Measurements from ENCODE around the gene IWS1.

IWS1 gene

GRCh38 chr2:127520424-127520823 is 5.9 kb downstream of the IWS1 start:
- POLR2A ChIA-PET: no interaction called here
- Histone ChIP-seq H3K9me3 (ENCODE audit: control extremely low read depth in 1 of 5, control insufficient read depth in 4 of 5, insufficient read depth in 2 of 5, low read depth in 1 of 5, low read length in 4 of 5) (peaks cover 0 to 4% (median 0%) of the 10 kb centered on the region in 5 experiments), H3K27me3 (replicated peaks in 2 of 5; ENCODE audit: control insufficient read depth in 4 of 5, insufficient read depth in 5 of 5, low read length in 4 of 5) (no peaks in the 10 kb centered on the region), H3K4me3 (ENCODE audit: control insufficient read depth in 1 of 7, extremely low read depth in 1 of 7, insufficient read depth in 4 of 7, low read depth in 2 of 7, low read length in 6 of 7) (no peak overlapping the region), H3K27ac (ENCODE audit: insufficient read depth in 1 of 2, low read depth in 1 of 2, low read length in 2 of 2, poor library complexity in 1 of 2, severe bottlenecking in 2 of 2) (no peak overlapping the region), H3K4me1 (ENCODE audit: control extremely low read depth in 1 of 4, control insufficient read depth in 4 of 4, insufficient read depth in 4 of 4, low read length in 3 of 4) (peaks cover 3 to 6% (median 5%) of the 10 kb centered on the region in 4 experiments), H3K36me3 (ENCODE audit: control insufficient read depth in 4 of 4, insufficient read depth in 4 of 4, low read length in 3 of 4) (peaks cover 13 to 69% (median 48%) of the 10 kb centered on the region in 4 experiments)
- CTCF ChIA-PET: no interaction called here
- WGBS (ENCODE audit: insufficient coverage): no CpG with 5 or more reads among the region's 4 CpGs
- DNase-seq: no peak

GRCh38 chr2:127517465-127517864 is 8.8 kb downstream of the IWS1 start:
- Histone ChIP-seq H3K27me3 (replicated peaks in 2 of 5; ENCODE audit: control insufficient read depth in 4 of 5, insufficient read depth in 5 of 5, low read length in 4 of 5) (no peaks in the 10 kb centered on the region), H3K4me1 (ENCODE audit: control extremely low read depth in 1 of 4, control insufficient read depth in 4 of 4, insufficient read depth in 4 of 4, low read length in 3 of 4) (peaks cover 1 to 4% (median 2%) of the 10 kb centered on the region in 4 experiments), H3K36me3 (ENCODE audit: control insufficient read depth in 4 of 4, insufficient read depth in 4 of 4, low read length in 3 of 4) (peaks cover 15 to 71% (median 51%) of the 10 kb centered on the region in 4 experiments), H3K4me3 (ENCODE audit: control insufficient read depth in 1 of 7, extremely low read depth in 1 of 7, insufficient read depth in 4 of 7, low read depth in 2 of 7, low read length in 6 of 7) (no peak overlapping the region), H3K9me3 (ENCODE audit: control extremely low read depth in 1 of 5, control insufficient read depth in 4 of 5, insufficient read depth in 2 of 5, low read depth in 1 of 5, low read length in 4 of 5) (peaks cover 0 to 4% (median 0%) of the 10 kb centered on the region in 5 experiments), H3K27ac (ENCODE audit: insufficient read depth in 1 of 2, low read depth in 1 of 2, low read length in 2 of 2, poor library complexity in 1 of 2, severe bottlenecking in 2 of 2) (no peak overlapping the region)
- no peak for DNase-seq
- CTCF ChIA-PET: interaction anchor here (2.4 kb wide), 1 partner anchor 9 kb away, joined by 8 read pairs; no protein-coding TSS in a partner anchor
- POLR2A ChIA-PET: no interaction called here
- whole genome bisulfite sequencing (ENCODE audit: insufficient coverage): no CpG with 5 or more reads among the region's 2 CpGs

GRCh38 chr2:127516041-127516762 is 10.1 kb downstream of the IWS1 start:
- H3K27ac ChIP-seq (ENCODE audit: insufficient read depth in 1 of 2, low read depth in 1 of 2, low read length in 2 of 2, poor library complexity in 1 of 2, severe bottlenecking in 2 of 2): no peak overlapping the region
- CTCF ChIA-PET: interaction anchor here (0.8 to 1.3 kb wide), 2 partner anchors 17 to 103 kb away, joined by 3 read pairs; no protein-coding TSS in a partner anchor
- H3K4me1 ChIP-seq (ENCODE audit: control extremely low read depth in 1 of 4, control insufficient read depth in 4 of 4, insufficient read depth in 4 of 4, low read length in 3 of 4): peaks cover 4 to 13% (median 8%) of the 10 kb centered on the region in 4 experiments
- peaks cover 0 to 4% (median 0%) of the 10 kb centered on the region in 5 experiments for H3K9me3 ChIP-seq (ENCODE audit: control extremely low read depth in 1 of 5, control insufficient read depth in 4 of 5, insufficient read depth in 2 of 5, low read depth in 1 of 5, low read length in 4 of 5)
- DNase-seq: no peak
- 95% methylated on average over 4 of the region's 14 CpGs for WGBS (ENCODE audit: insufficient coverage)
- POLR2A ChIA-PET: no interaction called here
- H3K27me3 ChIP-seq (replicated peaks in 2 of 5; ENCODE audit: control insufficient read depth in 4 of 5, insufficient read depth in 5 of 5, low read length in 4 of 5): no peaks in the 10 kb centered on the region
- peaks cover 14 to 60% (median 45%) of the 10 kb centered on the region in 4 experiments for H3K36me3 ChIP-seq (ENCODE audit: control insufficient read depth in 4 of 4, insufficient read depth in 4 of 4, low read length in 3 of 4)
- H3K4me3 ChIP-seq (ENCODE audit: control insufficient read depth in 1 of 7, extremely low read depth in 1 of 7, insufficient read depth in 4 of 7, low read depth in 2 of 7, low read length in 6 of 7): no peak overlapping the region

- no peak overlapping the region for H3K4me3 ChIP-seq (ENCODE audit: control insufficient read depth in 1 of 7, extremely low read depth in 1 of 7, insufficient read depth in 4 of 7, low read depth in 2 of 7, low read length in 6 of 7)
- 97% methylated on average over 4 of the region's 6 CpGs for WGBS (ENCODE audit: insufficient coverage)
- H3K4me1 ChIP-seq (ENCODE audit: control extremely low read depth in 1 of 4, control insufficient read depth in 4 of 4, insufficient read depth in 4 of 4, low read length in 3 of 4): peaks cover 4 to 13% (median 8%) of the 10 kb centered on the region in 4 experiments
- H3K9me3 ChIP-seq (ENCODE audit: control extremely low read depth in 1 of 5, control insufficient read depth in 4 of 5, insufficient read depth in 2 of 5, low read depth in 1 of 5, low read length in 4 of 5): peaks cover 0 to 4% (median 0%) of the 10 kb centered on the region in 5 experiments
- POLR2A ChIA-PET: no interaction called here
- H3K27ac ChIP-seq (ENCODE audit: insufficient read depth in 1 of 2, low read depth in 1 of 2, low read length in 2 of 2, poor library complexity in 1 of 2, severe bottlenecking in 2 of 2): no peak overlapping the region
- CTCF ChIA-PET: interaction anchor here (0.8 to 1.3 kb wide), 3 partner anchors 18 to 102 kb away, joined by 3 read pairs; no protein-coding TSS in a partner anchor
- H3K27me3 ChIP-seq (replicated peaks in 2 of 5; ENCODE audit: control insufficient read depth in 4 of 5, insufficient read depth in 5 of 5, low read length in 4 of 5): no peaks in the 10 kb centered on the region
- DNase-seq: no peak
- H3K36me3 ChIP-seq (ENCODE audit: control insufficient read depth in 4 of 4, insufficient read depth in 4 of 4, low read length in 3 of 4): peaks cover 14 to 59% (median 47%) of the 10 kb centered on the region in 4 experiments
Observed at GRCh38 chr2:127515383-127515915, 10.8 kb downstream of the IWS1 start.

GRCh38 chr2:127514485-127514884 is 11.8 kb downstream of the IWS1 start:
- DNase-seq: no peak
- POLR2A ChIA-PET: no interaction called here
- peaks cover 4 to 13% (median 8%) of the 10 kb centered on the region in 4 experiments for H3K4me1 ChIP-seq (ENCODE audit: control extremely low read depth in 1 of 4, control insufficient read depth in 4 of 4, insufficient read depth in 4 of 4, low read length in 3 of 4)
- CTCF ChIA-PET: interaction anchor here (1.2 kb wide), 1 partner anchor 35 kb away, joined by 3 read pairs; no protein-coding TSS in a partner anchor
- 96% methylated on average over 11 of the region's 13 CpGs for WGBS (ENCODE audit: insufficient coverage)
- no peak overlapping the region for H3K27ac ChIP-seq (ENCODE audit: insufficient read depth in 1 of 2, low read depth in 1 of 2, low read length in 2 of 2, poor library complexity in 1 of 2, severe bottlenecking in 2 of 2)
- peaks cover 11 to 53% (median 43%) of the 10 kb centered on the region in 4 experiments for H3K36me3 ChIP-seq (ENCODE audit: control insufficient read depth in 4 of 4, insufficient read depth in 4 of 4, low read length in 3 of 4)
- no peaks in the 10 kb centered on the region for H3K27me3 ChIP-seq (replicated peaks in 2 of 5; ENCODE audit: control insufficient read depth in 4 of 5, insufficient read depth in 5 of 5, low read length in 4 of 5)
- H3K4me3 ChIP-seq (ENCODE audit: control insufficient read depth in 1 of 7, extremely low read depth in 1 of 7, insufficient read depth in 4 of 7, low read depth in 2 of 7, low read length in 6 of 7): no peak overlapping the region
- H3K9me3 ChIP-seq (ENCODE audit: control extremely low read depth in 1 of 5, control insufficient read depth in 4 of 5, insufficient read depth in 2 of 5, low read depth in 1 of 5, low read length in 4 of 5): peaks cover 0 to 4% (median 0%) of the 10 kb centered on the region in 5 experiments

- Histone ChIP-seq H3K27ac (ENCODE audit: insufficient read depth in 1 of 2, low read depth in 1 of 2, low read length in 2 of 2, poor library complexity in 1 of 2, severe bottlenecking in 2 of 2) (no peak overlapping the region), H3K9me3 (ENCODE audit: control extremely low read depth in 1 of 5, control insufficient read depth in 4 of 5, insufficient read depth in 2 of 5, low read depth in 1 of 5, low read length in 4 of 5) (peaks cover 0 to 4% (median 0%) of the 10 kb centered on the region in 5 experiments), H3K36me3 (ENCODE audit: control insufficient read depth in 4 of 4, insufficient read depth in 4 of 4, low read length in 3 of 4) (peaks cover 11 to 52% (median 43%) of the 10 kb centered on the region in 4 experiments), H3K27me3 (replicated peaks in 2 of 5; ENCODE audit: control insufficient read depth in 4 of 5, insufficient read depth in 5 of 5, low read length in 4 of 5) (no peaks in the 10 kb centered on the region), H3K4me3 (ENCODE audit: control insufficient read depth in 1 of 7, extremely low read depth in 1 of 7, insufficient read depth in 4 of 7, low read depth in 2 of 7, low read length in 6 of 7) (no peak overlapping the region), H3K4me1 (ENCODE audit: control extremely low read depth in 1 of 4, control insufficient read depth in 4 of 4, insufficient read depth in 4 of 4, low read length in 3 of 4) (peaks cover 5 to 13% (median 8%) of the 10 kb centered on the region in 4 experiments)
- 89% methylated on average over 10 of the region's 10 CpGs for WGBS (ENCODE audit: insufficient coverage)
- ChIA-PET POLR2A (no interaction called here), CTCF (interaction anchor here (1.2 kb wide), 1 partner anchor 35 kb away, joined by 3 read pairs; no protein-coding TSS in a partner anchor)
- DNase-seq: no peak
Observed at GRCh38 chr2:127514076-127514475, 12.2 kb downstream of the IWS1 start.

GRCh38 chr2:127512362-127512761 is 13.9 kb downstream of the IWS1 start:
- POLR2A ChIA-PET: no interaction called here
- CTCF ChIA-PET: interaction anchor here (1.3 to 1.5 kb wide), 2 partner anchors 22 to 32 kb away, joined by 3 read pairs; no protein-coding TSS in a partner anchor
- no peak for DNase-seq
- WGBS (ENCODE audit: insufficient coverage): 92% methylated on average over 3 of the region's 4 CpGs
- Histone ChIP-seq H3K27me3 (replicated peaks in 2 of 5; ENCODE audit: control insufficient read depth in 4 of 5, insufficient read depth in 5 of 5, low read length in 4 of 5) (no peaks in the 10 kb centered on the region), H3K4me3 (ENCODE audit: control insufficient read depth in 1 of 7, extremely low read depth in 1 of 7, insufficient read depth in 4 of 7, low read depth in 2 of 7, low read length in 6 of 7) (no peak overlapping the region), H3K27ac (ENCODE audit: insufficient read depth in 1 of 2, low read depth in 1 of 2, low read length in 2 of 2, poor library complexity in 1 of 2, severe bottlenecking in 2 of 2) (no peak overlapping the region), H3K4me1 (ENCODE audit: control extremely low read depth in 1 of 4, control insufficient read depth in 4 of 4, insufficient read depth in 4 of 4, low read length in 3 of 4) (peaks cover 13 to 17% (median 15%) of the 10 kb centered on the region in 4 experiments), H3K36me3 (ENCODE audit: control insufficient read depth in 4 of 4, insufficient read depth in 4 of 4, low read length in 3 of 4) (peaks cover 9 to 44% (median 30%) of the 10 kb centered on the region in 4 experiments), H3K9me3 (ENCODE audit: control extremely low read depth in 1 of 5, control insufficient read depth in 4 of 5, insufficient read depth in 2 of 5, low read depth in 1 of 5, low read length in 4 of 5) (no peaks in the 10 kb centered on the region)

All from common myeloid progenitor, CD34-positive (primary cell).